ENCODE data around the gene TBCD.

DNA sequence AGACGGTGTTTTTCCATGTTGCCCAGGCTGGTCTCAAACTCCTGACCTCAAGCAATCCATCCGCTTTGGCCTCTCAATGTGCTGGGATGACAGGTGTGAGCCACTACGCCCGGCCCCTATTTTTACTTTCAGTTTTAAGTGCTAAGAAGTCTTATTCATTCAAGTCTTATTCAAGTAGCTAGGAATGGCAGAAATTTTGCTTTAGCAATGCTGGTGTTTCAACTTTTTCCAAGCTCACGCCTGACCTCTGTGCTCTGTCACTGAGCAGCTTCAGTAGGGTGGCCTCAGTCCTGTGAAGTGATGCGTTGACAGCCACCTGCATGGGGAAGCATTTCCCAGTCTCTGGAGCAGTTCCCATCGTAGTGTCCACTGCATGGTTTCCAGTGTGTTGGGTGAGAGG is 75.1 kb downstream of the TBCD start:
- TF ChIP-seq, protein P1, sequence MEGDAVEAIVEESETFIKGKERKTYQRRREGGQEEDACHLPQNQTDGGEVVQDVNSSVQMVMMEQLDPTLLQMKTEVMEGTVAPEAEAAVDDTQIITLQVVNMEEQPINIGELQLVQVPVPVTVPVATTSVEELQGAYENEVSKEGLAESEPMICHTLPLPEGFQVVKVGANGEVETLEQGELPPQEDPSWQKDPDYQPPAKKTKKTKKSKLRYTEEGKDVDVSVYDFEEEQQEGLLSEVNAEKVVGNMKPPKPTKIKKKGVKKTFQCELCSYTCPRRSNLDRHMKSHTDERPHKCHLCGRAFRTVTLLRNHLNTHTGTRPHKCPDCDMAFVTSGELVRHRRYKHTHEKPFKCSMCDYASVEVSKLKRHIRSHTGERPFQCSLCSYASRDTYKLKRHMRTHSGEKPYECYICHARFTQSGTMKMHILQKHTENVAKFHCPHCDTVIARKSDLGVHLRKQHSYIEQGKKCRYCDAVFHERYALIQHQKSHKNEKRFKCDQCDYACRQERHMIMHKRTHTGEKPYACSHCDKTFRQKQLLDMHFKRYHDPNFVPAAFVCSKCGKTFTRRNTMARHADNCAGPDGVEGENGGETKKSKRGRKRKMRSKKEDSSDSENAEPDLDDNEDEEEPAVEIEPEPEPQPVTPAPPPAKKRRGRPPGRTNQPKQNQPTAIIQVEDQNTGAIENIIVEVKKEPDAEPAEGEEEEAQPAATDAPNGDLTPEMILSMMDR (IDR thresholded peaks at IDR 0.05), result no peak
- no peak for TF ChIP-seq POLR2A (IDR thresholded peaks at IDR 0.05)
